Measurements from ENCODE around the gene OBI1. TPM values are rescaled to one million over a fixed set of nuclear protein-coding genes. Genes with fewer than 3 reads are reported as not detected.
"Not testable (repeated sequence)": the region's sequence is repeated elsewhere in the genome, so short reads cannot be mapped to it uniquely, and the experiment has no call there.

Gene OBI1
- total and polyA plus RNA-seq, 12 donors: 1.5 to 14.3 (median 7.5) TPM

DNA sequence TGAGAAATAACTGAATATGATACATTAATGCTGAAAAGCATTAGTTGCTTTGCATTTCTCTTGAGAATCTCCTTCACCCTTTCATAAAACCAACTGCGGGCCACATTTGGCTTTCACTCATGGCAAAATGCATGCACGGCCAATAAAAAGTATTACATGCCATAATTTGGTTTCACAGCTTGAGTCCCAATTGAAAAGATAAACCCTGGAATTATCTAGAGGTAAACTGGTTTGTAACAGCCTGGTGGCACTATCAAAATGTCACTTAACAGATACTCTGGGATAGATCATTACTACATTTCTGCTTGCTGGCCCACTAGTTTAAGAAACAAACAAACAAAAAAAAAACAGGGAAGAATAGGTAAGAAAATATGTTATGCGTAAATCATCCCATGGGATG is 3.9 kb downstream of the OBI1 start:
- Histone ChIP-seq H3K27me3 (no peaks in the 10 kb centered on the region), H3K9me3 (replicated peaks in 1 of 3) (no peaks in the 10 kb centered on the region), H3K36me3 (replicated peaks in 1 of 2) (no peaks in the 10 kb centered on the region), H3K4me1 (replicated peaks in 1 of 2) (peaks cover 9 to 11% of the 10 kb centered on the region in 2 donors), H3K4me3 (no peak overlapping the region), H3K27ac (no peak overlapping the region)
- 92 to 100% (median 97%) methylated on average over 3 of the region's 3 CpGs for WGBS, 4 donors
- intact Hi-C loops (cut with DNase I): no loop called here
- no peak for DNase-seq
- TF ChIP-seq POLR2A (IDR thresholded peaks at IDR 0.05): no peak
- TF ChIP-seq CTCF (IDR thresholded peaks at IDR 0.05): no peak

DNA sequence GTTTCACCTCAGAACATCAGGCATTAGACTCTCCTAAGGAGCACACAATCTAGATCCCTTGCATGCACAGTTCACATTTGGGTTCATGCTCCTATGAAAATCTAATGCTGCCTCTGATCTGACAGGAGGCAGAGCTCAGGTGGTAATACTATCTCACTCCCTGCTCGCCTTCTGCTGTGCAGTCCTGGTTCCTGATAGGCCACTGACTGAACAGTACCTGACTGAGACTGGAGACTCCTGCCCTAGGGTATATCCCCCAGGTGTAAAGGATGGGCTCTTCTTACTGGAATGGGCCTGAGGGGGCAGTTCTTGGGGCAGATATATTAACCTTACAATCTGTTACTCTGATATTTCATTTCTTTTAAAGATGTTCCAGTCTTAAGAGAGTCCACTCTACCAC is 6.3 kb downstream of the OBI1 start:
- H3K27me3 ChIP-seq: no peaks in the 10 kb centered on the region
- H3K4me1 ChIP-seq (replicated peaks in 1 of 2): peaks cover 4% of the 10 kb centered on the region in 2 donors
- 83 to 100% (median 93%) methylated on average over 1 of the region's 1 CpG for WGBS, 4 donors
- DNase-seq: no peak
- no peaks in the 10 kb centered on the region for H3K9me3 ChIP-seq (replicated peaks in 1 of 3)
- no peak overlapping the region for H3K4me3 ChIP-seq
- H3K27ac ChIP-seq: no peak overlapping the region
- no peak for TF ChIP-seq POLR2A (IDR thresholded peaks at IDR 0.05)
- TF ChIP-seq CTCF (IDR thresholded peaks at IDR 0.05): no peak
- intact Hi-C loops (cut with DNase I): no loop called here
- H3K36me3 ChIP-seq (replicated peaks in 1 of 2): no peaks in the 10 kb centered on the region

DNA sequence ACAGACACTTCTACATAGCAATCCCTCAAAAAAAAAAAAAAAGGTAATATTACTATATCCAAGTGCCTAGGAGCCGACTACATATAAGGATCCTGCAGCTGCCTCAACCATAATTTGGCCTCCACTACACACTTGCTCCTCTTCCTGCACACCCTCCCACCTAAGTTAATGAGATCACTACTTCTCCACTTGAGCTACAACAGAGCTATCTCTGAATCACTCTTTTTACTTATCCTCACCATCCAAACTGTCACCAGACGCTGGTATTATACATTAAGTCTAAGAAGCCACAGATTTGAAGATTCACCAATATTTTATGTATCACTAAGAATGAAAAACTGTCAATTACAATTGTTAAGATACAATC is 8.3 kb downstream of the OBI1 start:
- intact Hi-C loops (cut with DNase I): no loop called here
- H3K27me3 ChIP-seq: no peaks in the 10 kb centered on the region
- H3K9me3 ChIP-seq (replicated peaks in 1 of 3): no peaks in the 10 kb centered on the region
- DNase-seq: no peak
- TF ChIP-seq CTCF (IDR thresholded peaks at IDR 0.05) (no peak), POLR2A (IDR thresholded peaks at IDR 0.05) (no peak)
- no peaks in the 10 kb centered on the region for H3K36me3 ChIP-seq (replicated peaks in 1 of 2)
- H3K4me3 ChIP-seq: no peak overlapping the region
- no peak overlapping the region for H3K27ac ChIP-seq
- H3K4me1 ChIP-seq (replicated peaks in 1 of 2): peaks cover 0 to 4% of the 10 kb centered on the region in 2 donors
- WGBS, 4 donors: 83 to 96% (median 88%) methylated on average over 2 of the region's 2 CpGs

DNA sequence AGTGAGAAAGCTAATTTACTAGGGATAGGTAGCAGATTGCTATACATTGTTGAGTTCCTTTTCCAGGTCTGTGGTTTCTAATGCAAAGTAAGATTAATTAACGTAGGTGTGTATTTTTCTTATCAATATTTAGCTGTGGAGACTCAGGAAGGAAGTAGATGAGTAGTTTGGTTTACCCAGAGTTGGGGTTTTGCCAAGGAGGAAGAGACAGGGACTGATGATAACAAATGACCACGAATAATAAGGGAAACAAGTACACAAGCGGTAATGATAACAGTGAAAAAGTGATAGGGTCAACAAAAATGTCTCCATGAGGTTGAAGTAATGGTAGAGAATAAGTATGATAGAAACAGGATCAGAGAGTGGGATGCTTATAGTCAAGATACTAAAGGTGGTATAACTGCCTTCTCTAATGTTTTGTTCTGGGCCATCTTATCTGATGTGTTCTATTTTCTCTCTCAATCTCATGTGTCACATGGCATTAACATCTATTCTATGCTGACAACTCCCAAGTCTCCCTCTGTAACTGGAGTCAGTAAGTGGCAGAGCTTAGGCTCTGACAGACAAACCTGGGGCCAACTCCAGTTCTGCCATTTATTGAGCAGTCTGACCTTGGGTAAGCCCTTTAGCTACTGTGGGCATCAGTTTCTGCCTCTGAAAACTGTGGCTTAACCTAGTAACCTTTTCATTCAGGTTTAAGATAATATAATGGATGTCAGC is 8.8 kb downstream of the OBI1 start:
- WGBS, 4 donors: 38 to 53% (median 44%) methylated on average over 3 of the region's 3 CpGs
- H3K36me3 ChIP-seq (replicated peaks in 1 of 2): no peaks in the 10 kb centered on the region
- intact Hi-C loops (cut with DNase I): no loop called here

GRCh38 chr13:78647109-78647678 is 11.8 kb downstream of the OBI1 start:
- H3K4me3 ChIP-seq; H3K27me3 ChIP-seq; intact Hi-C loops (cut with DNase I); H3K4me1 ChIP-seq (replicated peaks in 1 of 2); H3K36me3 ChIP-seq (replicated peaks in 1 of 2); H3K9me3 ChIP-seq (replicated peaks in 1 of 3): not testable (repeated sequence)
- peak in 4 of 7 donors; percentile 28 to 30 (median 29) for DNase-seq
- peak overlapping the region in 1 of 5 donors; percentile 51 for H3K27ac ChIP-seq
- 45 to 58% (median 56%) methylated on average over 9 to 11 of the region's 11 CpGs for WGBS, 4 donors

More for the DNA sequence above, 8.8 kb downstream of the OBI1 start:
- Histone ChIP-seq H3K4me1 (replicated peaks in 1 of 2) (peaks cover 0 to 4% of the 10 kb centered on the region in 2 donors), H3K4me3 (no peak overlapping the region), H3K27ac (no peak overlapping the region), H3K9me3 (replicated peaks in 1 of 3) (no peaks in the 10 kb centered on the region), H3K27me3 (no peaks in the 10 kb centered on the region)
- DNase-seq: no peak
- TF ChIP-seq POLR2A (IDR thresholded peaks at IDR 0.05) (no peak), CTCF (IDR thresholded peaks at IDR 0.05) (no peak)
